ENCODE data around the gene ABCC9.
A peak's percentile ranks its signal among the peaks of the same experiment; 100 is the strongest.
"Not testable (repeated sequence)": the region's sequence is repeated elsewhere in the genome, so short reads cannot be mapped to it uniquely, and the experiment has no call there.

The ABCC9 gene

GRCh38 chr12:21949036-21949435 is 7.8 kb upstream of the ABCC9 start:
- Mint-ChIP-seq H3K9me3 (peaks cover 32% of the 10 kb centered on the region), H3K27me3 (ENCODE audit: low read depth) (peaks cover 3% of the 10 kb centered on the region), H3K27ac (no peak overlapping the region), H3K4me1 (ENCODE audit: low read depth) (no peaks in the 10 kb centered on the region), H3K36me3 (ENCODE audit: low read depth) (no peaks in the 10 kb centered on the region), H3K4me3 (no peak overlapping the region)

- Mint-ChIP-seq H3K36me3 (ENCODE audit: low read depth) (no peaks in the 10 kb centered on the region), H3K27ac (no peak overlapping the region), H3K27me3 (ENCODE audit: low read depth) (peaks cover 12% of the 10 kb centered on the region), H3K4me1 (ENCODE audit: low read depth) (peaks cover under 1% of the 10 kb centered on the region), H3K4me3 (no peak overlapping the region), H3K9me3 (peaks cover 32% of the 10 kb centered on the region)
Measured at GRCh38 chr12:21946983-21947382, 5.8 kb upstream of the ABCC9 start.

- peaks cover 14% of the 10 kb centered on the region for H3K4me1 Mint-ChIP-seq (ENCODE audit: low read depth)
- no peaks in the 10 kb centered on the region for H3K36me3 Mint-ChIP-seq (ENCODE audit: low read depth)
- no peak overlapping the region for H3K27ac Mint-ChIP-seq
- H3K27me3 Mint-ChIP-seq (ENCODE audit: low read depth), result peaks cover 32% of the 10 kb centered on the region
- H3K9me3 Mint-ChIP-seq, result peaks cover 27% of the 10 kb centered on the region
- no peak overlapping the region for H3K4me3 Mint-ChIP-seq
Measured at GRCh38 chr12:21945002-21945401, 3.8 kb upstream of the ABCC9 start.

- no peaks in the 10 kb centered on the region for H3K36me3 Mint-ChIP-seq (ENCODE audit: low read depth)
- no peak overlapping the region for H3K27ac Mint-ChIP-seq
Measured at GRCh38 chr12:21942377-21942703, 1.1 kb upstream of the ABCC9 start.

GRCh38 chr12:21941506-21942376 is 515 bp upstream of the ABCC9 start:
- Mint-ChIP-seq H3K27ac (peak overlapping the region; percentile 55), H3K27me3 (ENCODE audit: low read depth) (peaks cover 49% of the 10 kb centered on the region)

More at GRCh38 chr12:21942377-21942703, 1.1 kb upstream of the ABCC9 start:
- H3K9me3 Mint-ChIP-seq, result peaks cover 17% of the 10 kb centered on the region
- H3K27me3 Mint-ChIP-seq (ENCODE audit: low read depth), result peaks cover 49% of the 10 kb centered on the region
- no peak overlapping the region for H3K4me3 Mint-ChIP-seq
- H3K4me1 Mint-ChIP-seq (ENCODE audit: low read depth), result peaks cover 14% of the 10 kb centered on the region

GRCh38 chr12:21939435-21939834 is 1.8 kb downstream of the ABCC9 start:
- H3K9me3 Mint-ChIP-seq, result no peaks in the 10 kb centered on the region
- H3K27ac Mint-ChIP-seq, result no peak overlapping the region
- H3K27me3 Mint-ChIP-seq (ENCODE audit: low read depth), result peaks cover 49% of the 10 kb centered on the region
- no peak overlapping the region for H3K4me3 Mint-ChIP-seq
- no peaks in the 10 kb centered on the region for H3K36me3 Mint-ChIP-seq (ENCODE audit: low read depth)
- peaks cover 14% of the 10 kb centered on the region for H3K4me1 Mint-ChIP-seq (ENCODE audit: low read depth)

More at GRCh38 chr12:21941506-21942376, 515 bp upstream of the ABCC9 start:
- no peaks in the 10 kb centered on the region for H3K36me3 Mint-ChIP-seq (ENCODE audit: low read depth)
- H3K4me1 Mint-ChIP-seq (ENCODE audit: low read depth), result peaks cover 14% of the 10 kb centered on the region
- H3K4me3 Mint-ChIP-seq, result peak overlapping the region; percentile 40
- H3K9me3 Mint-ChIP-seq, result peaks cover 12% of the 10 kb centered on the region

GRCh38 chr12:21938879-21939278 is 2.3 kb downstream of the ABCC9 start:
- no peaks in the 10 kb centered on the region for H3K9me3 Mint-ChIP-seq
- H3K27ac Mint-ChIP-seq, result no peak overlapping the region
- peaks cover 14% of the 10 kb centered on the region for H3K4me1 Mint-ChIP-seq (ENCODE audit: low read depth)
- H3K36me3 Mint-ChIP-seq (ENCODE audit: low read depth), result no peaks in the 10 kb centered on the region
- H3K4me3 Mint-ChIP-seq, result no peak overlapping the region
- H3K27me3 Mint-ChIP-seq (ENCODE audit: low read depth), result peaks cover 45% of the 10 kb centered on the region

- Mint-ChIP-seq H3K4me3 (no peak overlapping the region), H3K9me3 (peaks cover 4% of the 10 kb centered on the region), H3K4me1 (ENCODE audit: low read depth) (no peaks in the 10 kb centered on the region)
Measured at GRCh38 chr12:21934173-21934572, 7.1 kb downstream of the ABCC9 start.

GRCh38 chr12:21933656-21934055 is 7.6 kb downstream of the ABCC9 start:
- peaks cover 4% of the 10 kb centered on the region for H3K27me3 Mint-ChIP-seq (ENCODE audit: low read depth)
- no peak overlapping the region for H3K27ac Mint-ChIP-seq
- peaks cover 4% of the 10 kb centered on the region for H3K9me3 Mint-ChIP-seq
- no peak overlapping the region for H3K4me3 Mint-ChIP-seq
- H3K4me1 Mint-ChIP-seq (ENCODE audit: low read depth), result no peaks in the 10 kb centered on the region
- H3K36me3 Mint-ChIP-seq (ENCODE audit: low read depth), result no peaks in the 10 kb centered on the region

More at GRCh38 chr12:21934173-21934572, 7.1 kb downstream of the ABCC9 start:
- H3K27me3 Mint-ChIP-seq (ENCODE audit: low read depth), result peaks cover 9% of the 10 kb centered on the region
- no peaks in the 10 kb centered on the region for H3K36me3 Mint-ChIP-seq (ENCODE audit: low read depth)
- no peak overlapping the region for H3K27ac Mint-ChIP-seq

- not testable (repeated sequence) for H3K9me3 Mint-ChIP-seq; H3K4me3 Mint-ChIP-seq; H3K27ac Mint-ChIP-seq; H3K4me1 Mint-ChIP-seq (ENCODE audit: low read depth); H3K36me3 Mint-ChIP-seq (ENCODE audit: low read depth); H3K27me3 Mint-ChIP-seq (ENCODE audit: low read depth)
Measured at GRCh38 chr12:21929972-21930371, 11.3 kb downstream of the ABCC9 start.

- no peak overlapping the region for H3K4me3 Mint-ChIP-seq
- H3K9me3 Mint-ChIP-seq, result peaks cover 4% of the 10 kb centered on the region
- H3K36me3 Mint-ChIP-seq (ENCODE audit: low read depth), result no peaks in the 10 kb centered on the region
- no peaks in the 10 kb centered on the region for H3K4me1 Mint-ChIP-seq (ENCODE audit: low read depth)
- no peaks in the 10 kb centered on the region for H3K27me3 Mint-ChIP-seq (ENCODE audit: low read depth)
- no peak overlapping the region for H3K27ac Mint-ChIP-seq
Measured at GRCh38 chr12:21925296-21925913, 15.8 kb downstream of the ABCC9 start.

GRCh38 chr12:21921436-21921835 is 19.8 kb downstream of the ABCC9 start:
- H3K4me1 Mint-ChIP-seq (ENCODE audit: low read depth), result no peaks in the 10 kb centered on the region
- no peaks in the 10 kb centered on the region for H3K27me3 Mint-ChIP-seq (ENCODE audit: low read depth)
- H3K36me3 Mint-ChIP-seq (ENCODE audit: low read depth), result no peaks in the 10 kb centered on the region
- no peak overlapping the region for H3K27ac Mint-ChIP-seq
- no peak overlapping the region for H3K4me3 Mint-ChIP-seq
- H3K9me3 Mint-ChIP-seq, result no peaks in the 10 kb centered on the region

GRCh38 chr12:21918456-21918855 is 22.8 kb downstream of the ABCC9 start:
- Mint-ChIP-seq H3K27ac (no peak overlapping the region), H3K4me1 (ENCODE audit: low read depth) (no peaks in the 10 kb centered on the region), H3K4me3 (no peak overlapping the region), H3K9me3 (no peaks in the 10 kb centered on the region), H3K36me3 (ENCODE audit: low read depth) (no peaks in the 10 kb centered on the region), H3K27me3 (ENCODE audit: low read depth) (no peaks in the 10 kb centered on the region)

GRCh38 chr12:21913823-21914222 is 27.4 kb downstream of the ABCC9 start:
- no peaks in the 10 kb centered on the region for H3K9me3 Mint-ChIP-seq
- H3K4me1 Mint-ChIP-seq (ENCODE audit: low read depth), result no peaks in the 10 kb centered on the region
- H3K36me3 Mint-ChIP-seq (ENCODE audit: low read depth), result no peaks in the 10 kb centered on the region
- no peaks in the 10 kb centered on the region for H3K27me3 Mint-ChIP-seq (ENCODE audit: low read depth)
- H3K4me3 Mint-ChIP-seq, result no peak overlapping the region
- H3K27ac Mint-ChIP-seq, result no peak overlapping the region

GRCh38 chr12:21912318-21912717 is 28.9 kb downstream of the ABCC9 start:
- no peaks in the 10 kb centered on the region for H3K4me1 Mint-ChIP-seq (ENCODE audit: low read depth)
- no peak overlapping the region for H3K27ac Mint-ChIP-seq
- no peaks in the 10 kb centered on the region for H3K27me3 Mint-ChIP-seq (ENCODE audit: low read depth)
- no peak overlapping the region for H3K4me3 Mint-ChIP-seq
- H3K9me3 Mint-ChIP-seq, result no peaks in the 10 kb centered on the region
- no peaks in the 10 kb centered on the region for H3K36me3 Mint-ChIP-seq (ENCODE audit: low read depth)
